Keratinocyte (primary cell): ENCODE results near the gene DSTN. TPM values are rescaled to one million over a fixed set of nuclear protein-coding genes. Genes with fewer than 3 reads are reported as not detected.

Experiments used
- DNase-seq: peaks from one replicate; pipeline ENCODE4 v3.0.0-alpha.2; 2011; ENCODE audit warnings: low read depth, missing footprints, low spot score
- FAIRE-seq: peaks from 2 replicates; lab custom pipeline; 2011; peaks lifted over from hg19 to GRCh38; lab: Jason Lieb, UNC
- H2AFZ ChIP-seq: 2 replicates; pipeline ENCODE4 v1.6.0; 2012; ENCODE audit warnings: low read length, control low read depth, inconsistent platforms; ENCODE audit not compliant: control insufficient read depth
- H3K27ac ChIP-seq: 2 replicates; pipeline ENCODE4 v1.5.1; 2011; ENCODE audit warnings: low read length; ENCODE audit not compliant: control insufficient read depth, insufficient read depth
- H3K27me3 ChIP-seq: 3 replicates; pipeline ENCODE4 v1.6.0; 2011; ENCODE audit warnings: low read length; ENCODE audit not compliant: control insufficient read depth, insufficient read depth; ENCODE audit errors: extremely low read depth
- H3K36me3 ChIP-seq, 2 experiments: 2 replicates in 1 of 2; 3 replicates in 1 of 2; pipeline ENCODE4 v1.5.1; 2011; ENCODE audit warnings: low read length in 2 of 2, mild to moderate bottlenecking in 1 of 2; ENCODE audit not compliant: control insufficient read depth in 2 of 2, insufficient read depth in 2 of 2; ENCODE audit errors: extremely low read depth in 1 of 2
- H3K4me1 ChIP-seq: 3 replicates; pipeline ENCODE4 v1.5.1; 2011; ENCODE audit warnings: low read length; ENCODE audit not compliant: control insufficient read depth, insufficient read depth; ENCODE audit errors: extremely low read depth
- H3K4me2 ChIP-seq: 3 replicates; pipeline ENCODE4 v1.6.0; 2011; ENCODE audit warnings: low read depth, low read length; ENCODE audit not compliant: control insufficient read depth, insufficient read depth; ENCODE audit errors: extremely low read depth
- H3K4me3 ChIP-seq, 3 experiments: fragments of 200-600 bp in 1 of 3; sonication (generic) in 1 of 3; 2 replicates in 2 of 3; 3 replicates in 1 of 3; pipeline ENCODE4 v1.5.1; 2011 to 2016; ENCODE audit warnings: low read length in 3 of 3, mild to moderate bottlenecking in 3 of 3, control low read depth in 2 of 3, inconsistent platforms in 1 of 3, low read depth in 1 of 3, mixed read lengths in 1 of 3, mixed run types in 1 of 3, moderate library complexity in 1 of 3; ENCODE audit not compliant: control insufficient read depth in 2 of 3, insufficient read depth in 2 of 3; ENCODE audit errors: extremely low read depth in 1 of 3
- H3K79me2 ChIP-seq: 2 replicates; pipeline ENCODE4 v1.6.0; 2012; ENCODE audit warnings: low read length; ENCODE audit not compliant: control insufficient read depth, insufficient read depth
- H3K9ac ChIP-seq: 3 replicates; pipeline ENCODE4 v1.6.0; 2011; ENCODE audit warnings: low read length; ENCODE audit not compliant: control insufficient read depth, insufficient read depth; ENCODE audit errors: extremely low read depth
- H3K9me1 ChIP-seq: 3 replicates; pipeline ENCODE4 v1.6.0; 2011; ENCODE audit warnings: low read length; ENCODE audit not compliant: control insufficient read depth, insufficient read depth; ENCODE audit errors: extremely low read depth
- H3K9me3 ChIP-seq: 2 replicates; pipeline ENCODE4 v1.5.1; 2012; ENCODE audit warnings: low read depth, low read length; ENCODE audit not compliant: control insufficient read depth
- H4K20me1 ChIP-seq: 3 replicates; pipeline ENCODE4 v1.6.0; 2011; ENCODE audit warnings: low read length; ENCODE audit not compliant: control insufficient read depth, insufficient read depth; ENCODE audit errors: extremely low read depth
- CTCF ChIP-seq, 3 experiments: IDR thresholded peaks in 1 of 3; conservative IDR thresholded peaks in 1 of 3; optimal IDR thresholded peaks in 1 of 3; 2 replicates in 2 of 3; 3 replicates in 1 of 3; pipeline versions ENCODE3 to v1.5.1; 2011; ENCODE audit warnings: low read length in 3 of 3, mild to moderate bottlenecking in 3 of 3, moderate library complexity in 2 of 3, control low read depth in 1 of 3, inconsistent platforms in 1 of 3; ENCODE audit not compliant: insufficient read depth in 2 of 3; ENCODE audit errors: extremely low read depth in 1 of 3
- EZH2 ChIP-seq: IDR thresholded peaks from one replicate; pipeline ENCODE4 v1.6.1; 2012; ENCODE audit warnings: inconsistent platforms, mild to moderate bottlenecking, low read length, moderate library complexity
- dilution Hi-C: fragments of 300-500 bp; cut with MboI; formaldehyde crosslinking; loops from one replicate; pipeline ENCODE4 v1.7.0; 2020; ENCODE audit warnings: low sequenced_read_pairs; ENCODE audit not compliant: extremely low pct_ligation_motif_present
- polyA plus RNA-seq, 5 experiments: library from polyadenylated mRNA; depleted of rRNA in 3 of 5; stranded (reverse) in 3 of 5; stranded (forward) in 1 of 5; unstranded in 1 of 5; fragments of >200 nt; gene quantifications; 1 replicate in 1 of 5; 2 replicates in 3 of 5; 3 replicates in 1 of 5; pipeline versions ENCODE4 v1.2.1 to v1.2.3, GENCODE V29; 2011 to 2012; ENCODE audit warnings: missing spikeins in 2 of 5, low read depth in 1 of 5, low replicate concordance in 1 of 5

DSTN gene
- polyA plus RNA-seq, 1 donor (not counting 4 experiments of a cell fraction or from before 2014, with no cell fraction given), result 288 TPM

- H2AFZ ChIP-seq, result no peak overlapping the region
- no peaks in the 10 kb centered on the region for H3K79me2 ChIP-seq
- H3K36me3 ChIP-seq, result no peaks in the 10 kb centered on the region
- no peak for DNase-seq
- no peaks in the 10 kb centered on the region for H3K9me1 ChIP-seq
- FAIRE-seq, result no peak
- no peaks in the 10 kb centered on the region for H3K27me3 ChIP-seq
- H3K4me2 ChIP-seq, result no peak overlapping the region
- no peak overlapping the region for H3K9ac ChIP-seq
- no peaks in the 10 kb centered on the region for H4K20me1 ChIP-seq
- no peaks in the 10 kb centered on the region for H3K4me1 ChIP-seq
- H3K4me3 ChIP-seq, result no peak overlapping the region
- no peaks in the 10 kb centered on the region for H3K9me3 ChIP-seq
- no peak overlapping the region for H3K27ac ChIP-seq
- dilution Hi-C loops, result loop anchor here (5.0 kb wide), 1 partner anchor 49 kb away; no protein-coding TSS in a partner anchor
- TF ChIP-seq CTCF (optimal IDR thresholded peaks at IDR 0.05 in 1 of 3, IDR thresholded peaks at IDR 0.05 in 1 of 3, conservative IDR thresholded peaks at IDR 0.05 in 1 of 3; ENCODE audit: extremely low read depth in 1 of 3, insufficient read depth in 2 of 3, low read length in 3 of 3) (no peak), EZH2 (no peak)
Observed at GRCh38 chr20:17543531-17544131, 26.2 kb upstream of the DSTN start.

- Histone ChIP-seq H3K27ac (no peak overlapping the region), H3K27me3 (no peaks in the 10 kb centered on the region), H3K36me3 (no peaks in the 10 kb centered on the region), H3K4me3 (no peak overlapping the region), H2AFZ (no peak overlapping the region), H3K9me1 (no peaks in the 10 kb centered on the region), H3K9me3 (no peaks in the 10 kb centered on the region), H3K4me1 (peaks cover 5% of the 10 kb centered on the region), H3K4me2 (no peak overlapping the region), H3K9ac (no peak overlapping the region), H3K79me2 (no peaks in the 10 kb centered on the region), H4K20me1 (no peaks in the 10 kb centered on the region)
- FAIRE-seq (no peak), DNase-seq (no peak)
- dilution Hi-C loops, result no loop called here
- TF ChIP-seq EZH2, result no peak
- no peak for TF ChIP-seq CTCF (optimal IDR thresholded peaks at IDR 0.05 in 1 of 3, IDR thresholded peaks at IDR 0.05 in 1 of 3, conservative IDR thresholded peaks at IDR 0.05 in 1 of 3; ENCODE audit: extremely low read depth in 1 of 3, insufficient read depth in 2 of 3, low read length in 3 of 3)
Observed at GRCh38 chr20:17545127-17545526, 24.7 kb upstream of the DSTN start.
